ENCODE data around the gene VANGL2.
A peak's percentile ranks its signal among the peaks of the same experiment; 100 is the strongest.
"Not testable (repeated sequence)": the region's sequence is repeated elsewhere in the genome, so short reads cannot be mapped to it uniquely, and the experiment has no call there.

VANGL2 gene

GRCh38 chr1:160371346-160371631 lies 29.1 kb upstream of the VANGL2 start:
- no peak for DNase-seq

GRCh38 chr1:160371756-160372155 lies 28.6 kb upstream of the VANGL2 start:
- DNase-seq, result no peak

- DNase-seq, result no peak
Observed at GRCh38 chr1:160373696-160374095, 26.7 kb upstream of the VANGL2 start.

GRCh38 chr1:160374306-160375110 lies 25.9 kb upstream of the VANGL2 start:
- no peak for DNase-seq

GRCh38 chr1:160375788-160376524 lies 24.4 kb upstream of the VANGL2 start:
- peak; percentile 2 for DNase-seq

GRCh38 chr1:160376525-160377131 lies 23.7 kb upstream of the VANGL2 start:
- peak; percentile 43 for DNase-seq

- no peak for DNase-seq
Observed at GRCh38 chr1:160377585-160378206, 22.7 kb upstream of the VANGL2 start.

- not testable (repeated sequence) for DNase-seq
Observed at GRCh38 chr1:160384812-160385211, 15.6 kb upstream of the VANGL2 start.

GRCh38 chr1:160388406-160388805 lies 12.0 kb upstream of the VANGL2 start:
- DNase-seq, result not testable (repeated sequence)

GRCh38 chr1:160394673-160395072 lies 5.7 kb upstream of the VANGL2 start:
- DNase-seq, result no peak

- no peak for DNase-seq
Observed at GRCh38 chr1:160397651-160398050, 2.7 kb upstream of the VANGL2 start.

- DNase-seq, result no peak
Observed at GRCh38 chr1:160398823-160399222, 1.5 kb upstream of the VANGL2 start.

- no peak for DNase-seq
Observed at GRCh38 chr1:160399544-160400222, 681 bp upstream of the VANGL2 start.

GRCh38 chr1:160400646-160401486 lies 502 bp downstream of the VANGL2 start:
- DNase-seq, result peak; percentile 0

- no peak for DNase-seq
Observed at GRCh38 chr1:160401487-160401805, 1.1 kb downstream of the VANGL2 start.

GRCh38 chr1:160402001-160402795 lies 1.8 kb downstream of the VANGL2 start:
- no peak for DNase-seq

GRCh38 chr1:160403244-160403643 lies 2.9 kb downstream of the VANGL2 start:
- no peak for DNase-seq

GRCh38 chr1:160404094-160404493 lies 3.7 kb downstream of the VANGL2 start:
- DNase-seq, result peak; percentile 1

GRCh38 chr1:160405331-160405877 lies 5.0 kb downstream of the VANGL2 start:
- DNase-seq, result no peak

- DNase-seq, result no peak
Observed at GRCh38 chr1:160406131-160406968, 6.0 kb downstream of the VANGL2 start.
